Neural cell (in vitro differentiated cells): Measurements from ENCODE around the gene ARF5. TPM values are rescaled to one million over a fixed set of nuclear protein-coding genes. Genes with fewer than 3 reads are reported as not detected.

Source experiments
- H2AFZ ChIP-seq: fragments of 200-600, 300-800 bp; sonication (generic), shearing (Covaris generic); 2 replicates; pipeline ENCODE4 v1.6.0; 2014; ENCODE audit warnings: low read depth, mild to moderate bottlenecking, antibody characterized with exemption, low read length, moderate library complexity
- H3F3A ChIP-seq: fragments of 200-600 bp; shearing (Covaris generic); 2 replicates; pipeline ENCODE4 v1.6.1; 2016; ENCODE audit warnings: mild to moderate bottlenecking, moderate library complexity, mixed read lengths, antibody characterized with exemption, low read length; ENCODE audit not compliant: insufficient read depth, poor library complexity, severe bottlenecking
- H3K27ac ChIP-seq: fragments of 200-600, 300-800 bp; sonication (generic), shearing (Covaris generic); 2 replicates; pipeline ENCODE4 v1.5.1; 2014; ENCODE audit warnings: mild to moderate bottlenecking, low read length, moderate library complexity
- H3K27me3 ChIP-seq: fragments of 300-800, 200-600 bp; sonication (generic), shearing (Covaris generic); 2 replicates; pipeline ENCODE4 v1.6.0; 2014; ENCODE audit warnings: mild to moderate bottlenecking, low read depth, low read length, moderate library complexity; ENCODE audit not compliant: insufficient read depth
- H3K36me3 ChIP-seq: fragments of 300-800, 200-600 bp; sonication (generic), shearing (Covaris generic); 2 replicates; pipeline ENCODE4 v1.5.1; 2014; ENCODE audit warnings: mild to moderate bottlenecking, antibody characterized with exemption, low read length, moderate library complexity; ENCODE audit not compliant: insufficient read depth
- H3K4me2 ChIP-seq: fragments of 300-800, 200-600 bp; sonication (generic), shearing (Covaris generic); 2 replicates; pipeline ENCODE4 v1.6.0; 2014; ENCODE audit warnings: mild to moderate bottlenecking, low read length
- H3K4me3 ChIP-seq: fragments of 300-800, 200-600 bp; sonication (generic), shearing (Covaris generic); 2 replicates; pipeline ENCODE4 v1.5.1; 2014; ENCODE audit warnings: mild to moderate bottlenecking, low read length, moderate library complexity
- H3K79me2 ChIP-seq: fragments of 200-600 bp; shearing (Covaris generic); replicated peaks from 2 replicates; pipeline ENCODE4 v1.6.0; 2014; ENCODE audit warnings: mild to moderate bottlenecking, low read length, moderate library complexity; ENCODE audit not compliant: insufficient read depth
- H3K9ac ChIP-seq: fragments of 300-800, 200-600 bp; sonication (generic), shearing (Covaris generic); 2 replicates; pipeline ENCODE4 v1.6.1; 2016; ENCODE audit warnings: mild to moderate bottlenecking, low read length, mixed read lengths
- H3K9me2 ChIP-seq: fragments of 200-600 bp; shearing (Covaris generic); 2 replicates; pipeline ENCODE4 v1.6.1; 2016; ENCODE audit warnings: mild to moderate bottlenecking, low read length, mixed read lengths; ENCODE audit not compliant: insufficient read depth
- H3K9me3 ChIP-seq: fragments of 200-600, 300-800 bp; sonication (generic), shearing (Covaris generic); 2 replicates; pipeline ENCODE4 v1.6.1; 2016; ENCODE audit warnings: mild to moderate bottlenecking, mixed run types, low read length, moderate library complexity, mixed read lengths
- H4K20me1 ChIP-seq: fragments of 200-600 bp; shearing (Covaris generic); 2 replicates; pipeline ENCODE4 v1.6.1; 2016; ENCODE audit warnings: mild to moderate bottlenecking, mixed run types; ENCODE audit not compliant: insufficient read depth
- EP300 ChIP-seq: fragments of 450-650 bp; conservative IDR thresholded peaks from 2 replicates; pipeline ENCODE4 v1.6.1; 2014; ENCODE audit warnings: antibody characterized with exemption, mild to moderate bottlenecking, moderate library complexity; ENCODE audit not compliant: poor library complexity, severe bottlenecking
- EZH2 ChIP-seq: fragments of 200-600, 300-800 bp; shearing (Covaris generic), sonication (generic); IDR thresholded peaks from 2 replicates; pipeline ENCODE4 v1.6.1; 2014; ENCODE audit warnings: antibody characterized with exemption, low read length, borderline replicate concordance, mild to moderate bottlenecking; ENCODE audit not compliant: insufficient read depth, poor library complexity, severe bottlenecking
- MXI1 ChIP-seq: fragments of 450-650 bp; conservative IDR thresholded peaks from 2 replicates; pipeline ENCODE4 v1.6.1; 2014; ENCODE audit warnings: antibody characterized with exemption, mild to moderate bottlenecking; ENCODE audit not compliant: poor library complexity, severe bottlenecking
- RAD21 ChIP-seq: fragments of 450-650 bp; conservative IDR thresholded peaks from 2 replicates; pipeline ENCODE4 v1.6.1; 2014; ENCODE audit warnings: antibody characterized with exemption, mild to moderate bottlenecking, moderate library complexity
- SMC3 ChIP-seq: fragments of 450-650 bp; conservative IDR thresholded peaks from 2 replicates; pipeline ENCODE4 v1.6.1; 2014; ENCODE audit warnings: antibody characterized with exemption, mild to moderate bottlenecking, moderate library complexity; ENCODE audit not compliant: poor library complexity
- polyA plus RNA-seq: library from polyadenylated mRNA; depleted of rRNA; stranded (reverse); fragments of >200 nt; gene quantifications from 2 replicates; pipeline ENCODE4 v1.2.3, GENCODE V29; 2014
- TF ChIP-seq, protein P1 (sequence below): IDR thresholded peaks from 2 replicates; pipeline ENCODE4 v1.6.1; 2012; ENCODE audit warnings: borderline replicate concordance
- TF ChIP-seq, protein P2 (sequence below): fragments of 450-650 bp; IDR thresholded peaks from 2 replicates; pipeline ENCODE4 v1.5.1; 2014; ENCODE audit warnings: antibody characterized with exemption, mild to moderate bottlenecking, moderate library complexity; ENCODE audit not compliant: poor library complexity, severe bottlenecking

Gene ARF5
- polyA plus RNA-seq, 1 donor from 2014 or later = 582 TPM

DNA sequence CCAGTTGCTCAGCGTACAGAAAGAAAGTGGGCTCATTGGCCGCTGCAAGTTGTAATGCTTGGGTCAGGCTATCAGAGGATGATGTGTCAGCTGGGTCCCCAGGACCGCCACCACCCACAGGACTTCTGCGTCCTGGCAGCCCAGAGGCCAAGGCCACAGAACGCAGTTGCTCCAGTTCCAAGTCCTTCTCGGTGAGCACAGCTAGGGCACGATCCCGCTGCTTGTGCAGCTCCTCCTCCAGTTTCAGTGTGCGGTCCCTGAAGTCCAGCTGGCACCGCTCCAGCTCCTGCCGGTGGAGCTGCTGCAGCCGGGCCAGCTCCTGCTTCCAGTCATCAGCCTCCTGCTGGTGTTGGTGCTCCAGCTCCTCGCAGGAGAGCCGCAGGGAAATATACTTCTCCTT is 5.8 kb upstream of the ARF5 start:
- TF ChIP-seq EP300 (no peak), EZH2 (no peak), RAD21 (no peak), SMC3 (no peak), MXI1 (no peak)
- TF ChIP-seq, protein P1, sequence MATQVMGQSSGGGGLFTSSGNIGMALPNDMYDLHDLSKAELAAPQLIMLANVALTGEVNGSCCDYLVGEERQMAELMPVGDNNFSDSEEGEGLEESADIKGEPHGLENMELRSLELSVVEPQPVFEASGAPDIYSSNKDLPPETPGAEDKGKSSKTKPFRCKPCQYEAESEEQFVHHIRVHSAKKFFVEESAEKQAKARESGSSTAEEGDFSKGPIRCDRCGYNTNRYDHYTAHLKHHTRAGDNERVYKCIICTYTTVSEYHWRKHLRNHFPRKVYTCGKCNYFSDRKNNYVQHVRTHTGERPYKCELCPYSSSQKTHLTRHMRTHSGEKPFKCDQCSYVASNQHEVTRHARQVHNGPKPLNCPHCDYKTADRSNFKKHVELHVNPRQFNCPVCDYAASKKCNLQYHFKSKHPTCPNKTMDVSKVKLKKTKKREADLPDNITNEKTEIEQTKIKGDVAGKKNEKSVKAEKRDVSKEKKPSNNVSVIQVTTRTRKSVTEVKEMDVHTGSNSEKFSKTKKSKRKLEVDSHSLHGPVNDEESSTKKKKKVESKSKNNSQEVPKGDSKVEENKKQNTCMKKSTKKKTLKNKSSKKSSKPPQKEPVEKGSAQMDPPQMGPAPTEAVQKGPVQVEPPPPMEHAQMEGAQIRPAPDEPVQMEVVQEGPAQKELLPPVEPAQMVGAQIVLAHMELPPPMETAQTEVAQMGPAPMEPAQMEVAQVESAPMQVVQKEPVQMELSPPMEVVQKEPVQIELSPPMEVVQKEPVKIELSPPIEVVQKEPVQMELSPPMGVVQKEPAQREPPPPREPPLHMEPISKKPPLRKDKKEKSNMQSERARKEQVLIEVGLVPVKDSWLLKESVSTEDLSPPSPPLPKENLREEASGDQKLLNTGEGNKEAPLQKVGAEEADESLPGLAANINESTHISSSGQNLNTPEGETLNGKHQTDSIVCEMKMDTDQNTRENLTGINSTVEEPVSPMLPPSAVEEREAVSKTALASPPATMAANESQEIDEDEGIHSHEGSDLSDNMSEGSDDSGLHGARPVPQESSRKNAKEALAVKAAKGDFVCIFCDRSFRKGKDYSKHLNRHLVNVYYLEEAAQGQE = no peak
- Histone ChIP-seq H3K4me2 (no peak overlapping the region), H3K27ac (no peak overlapping the region), H3K9ac (no peak overlapping the region), H3K4me3 (peak overlapping the region; percentile 98), H3K36me3 (peaks cover 18% of the 10 kb centered on the region), H3K79me2 (peaks cover 27% of the 10 kb centered on the region), H2AFZ (no peak overlapping the region), H3F3A (no peaks in the 10 kb centered on the region), H4K20me1 (no peaks in the 10 kb centered on the region), H3K27me3 (no peaks in the 10 kb centered on the region), H3K9me3 (no peaks in the 10 kb centered on the region), H3K9me2 (no peaks in the 10 kb centered on the region)

DNA sequence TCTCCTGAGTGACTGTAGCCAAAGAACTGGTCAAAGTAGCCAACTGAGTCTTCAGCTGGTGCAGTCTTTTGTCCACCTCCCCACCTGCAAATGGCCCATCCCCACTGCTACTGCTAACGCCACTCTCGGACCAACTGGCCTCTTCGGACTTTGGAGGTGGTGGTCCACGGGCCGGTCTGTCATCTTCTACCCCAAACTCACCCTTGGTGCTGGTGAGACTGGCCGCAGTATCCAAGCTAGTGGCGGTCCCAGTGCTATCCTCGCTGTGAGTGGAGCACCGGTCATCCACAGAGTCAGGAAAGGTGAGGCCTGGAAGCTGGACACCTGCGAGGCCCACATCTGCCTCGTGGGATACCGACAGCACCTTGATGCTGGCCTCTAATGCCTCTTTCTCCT is 3.6 kb upstream of the ARF5 start:
- H2AFZ ChIP-seq = peak overlapping the region; percentile 61
- peak overlapping the region; percentile 88 for H3K9ac ChIP-seq
- no peaks in the 10 kb centered on the region for H3K9me2 ChIP-seq
- H3K4me3 ChIP-seq = peak overlapping the region; percentile 98
- H4K20me1 ChIP-seq = no peaks in the 10 kb centered on the region
- peaks cover 35% of the 10 kb centered on the region for H3K79me2 ChIP-seq
- H3K27ac ChIP-seq = peak overlapping the region; percentile 49
- no peaks in the 10 kb centered on the region for H3K9me3 ChIP-seq
- H3F3A ChIP-seq = no peaks in the 10 kb centered on the region
- H3K36me3 ChIP-seq = peaks cover 18% of the 10 kb centered on the region
- TF ChIP-seq SMC3 (no peak), RAD21 (no peak), MXI1 (no peak)
- TF ChIP-seq, protein P2, sequence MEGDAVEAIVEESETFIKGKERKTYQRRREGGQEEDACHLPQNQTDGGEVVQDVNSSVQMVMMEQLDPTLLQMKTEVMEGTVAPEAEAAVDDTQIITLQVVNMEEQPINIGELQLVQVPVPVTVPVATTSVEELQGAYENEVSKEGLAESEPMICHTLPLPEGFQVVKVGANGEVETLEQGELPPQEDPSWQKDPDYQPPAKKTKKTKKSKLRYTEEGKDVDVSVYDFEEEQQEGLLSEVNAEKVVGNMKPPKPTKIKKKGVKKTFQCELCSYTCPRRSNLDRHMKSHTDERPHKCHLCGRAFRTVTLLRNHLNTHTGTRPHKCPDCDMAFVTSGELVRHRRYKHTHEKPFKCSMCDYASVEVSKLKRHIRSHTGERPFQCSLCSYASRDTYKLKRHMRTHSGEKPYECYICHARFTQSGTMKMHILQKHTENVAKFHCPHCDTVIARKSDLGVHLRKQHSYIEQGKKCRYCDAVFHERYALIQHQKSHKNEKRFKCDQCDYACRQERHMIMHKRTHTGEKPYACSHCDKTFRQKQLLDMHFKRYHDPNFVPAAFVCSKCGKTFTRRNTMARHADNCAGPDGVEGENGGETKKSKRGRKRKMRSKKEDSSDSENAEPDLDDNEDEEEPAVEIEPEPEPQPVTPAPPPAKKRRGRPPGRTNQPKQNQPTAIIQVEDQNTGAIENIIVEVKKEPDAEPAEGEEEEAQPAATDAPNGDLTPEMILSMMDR = no peak
- no peaks in the 10 kb centered on the region for H3K27me3 ChIP-seq
- peak overlapping the region; percentile 95 for H3K4me2 ChIP-seq
